AG20443 (cell line): ENCODE data around the gene GPHN.

Experiments
- DNase-seq: peaks from one replicate; pipeline ENCODE4 v3.0.0; 2012; ENCODE audit warnings: low spot score, mixed read lengths

The GPHN gene

DNA sequence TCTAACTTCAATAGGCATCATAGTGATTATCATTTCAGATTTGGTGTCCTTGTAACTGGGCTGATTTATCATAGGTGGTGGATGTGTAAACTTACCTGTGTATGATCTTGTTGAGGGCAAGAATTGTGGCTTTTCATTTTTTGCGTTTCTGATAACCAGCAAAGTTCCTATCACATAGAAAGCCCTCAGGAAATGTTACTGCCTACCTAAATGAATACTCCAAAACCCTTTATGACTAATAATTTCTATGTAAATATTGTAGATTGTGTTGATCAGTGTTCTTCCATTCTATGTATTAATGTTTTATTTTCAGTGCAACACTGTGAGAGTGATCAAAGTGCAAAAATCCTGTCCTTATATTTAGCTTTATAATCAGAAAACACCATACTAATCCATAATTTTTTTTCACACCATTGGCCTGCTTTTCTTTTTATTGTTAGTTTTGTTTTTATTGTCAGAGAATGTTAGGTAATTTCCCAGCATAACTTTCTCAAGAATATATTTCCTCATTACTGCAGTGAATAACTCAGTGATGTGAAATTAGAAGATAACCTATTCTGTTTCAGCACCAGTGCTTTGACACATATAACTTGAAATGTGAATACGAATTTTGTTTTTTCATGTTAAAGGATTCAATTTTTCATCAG, 94.1 kb downstream of the GPHN start:
- no peak for DNase-seq

DNA sequence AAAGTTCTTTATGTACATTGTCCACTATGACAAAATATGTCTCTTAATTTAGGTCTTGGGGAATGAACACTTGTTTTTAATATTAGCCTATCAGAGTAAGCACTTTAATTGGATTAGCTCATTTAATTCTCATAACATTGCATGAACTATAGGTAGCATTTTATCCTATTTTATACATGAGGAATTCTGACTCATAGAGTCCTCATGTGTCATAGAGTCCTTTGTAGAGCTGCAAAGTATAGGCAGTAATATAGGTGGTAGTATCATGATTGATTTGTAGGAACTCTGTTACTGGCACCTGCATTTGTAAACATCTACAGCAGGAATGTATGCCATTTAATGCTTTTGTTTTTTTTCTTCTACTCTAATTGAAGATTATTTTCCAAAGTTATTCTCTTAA, 96.0 kb downstream of the GPHN start:
- no peak for DNase-seq

DNA sequence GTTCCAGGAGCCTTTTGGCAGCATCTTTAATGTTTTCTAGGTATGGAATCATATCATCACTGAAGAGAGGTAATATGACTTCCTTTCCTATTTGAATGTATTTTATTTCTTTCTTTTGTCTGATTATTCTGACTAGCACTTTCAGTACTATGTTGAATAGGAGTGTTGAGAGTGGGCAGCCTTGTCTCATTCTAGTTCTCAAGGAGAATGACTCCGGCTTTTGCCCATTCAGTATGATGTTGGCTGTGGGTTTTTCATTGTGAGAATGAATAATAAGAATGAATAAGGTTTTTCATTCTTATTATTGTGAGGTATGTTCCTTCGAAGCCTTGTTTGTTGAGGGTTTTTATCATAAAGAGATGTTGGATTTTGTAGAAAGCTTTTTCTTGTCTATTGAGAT, 98.9 kb downstream of the GPHN start:
- DNase-seq, result no peak

DNA sequence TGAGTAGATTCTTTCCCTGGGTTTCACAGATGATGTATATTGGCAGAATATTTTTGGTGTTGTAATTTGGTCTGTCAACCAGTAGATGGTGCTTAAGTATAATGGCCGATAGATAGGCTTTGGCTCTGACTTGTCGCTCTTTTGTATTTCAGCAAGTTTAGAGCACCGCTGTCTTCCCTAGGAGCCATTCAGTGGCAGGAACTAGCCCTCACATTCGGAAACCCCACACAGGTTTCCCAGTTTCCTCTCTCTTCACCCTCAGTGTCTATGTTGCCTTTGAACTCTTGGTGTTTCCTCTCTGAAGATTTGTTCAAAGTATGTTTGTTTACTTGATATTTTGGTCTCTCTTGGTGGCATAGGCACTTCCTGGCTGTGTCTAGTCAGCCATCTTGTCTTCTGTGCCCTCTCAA, 102.2 kb downstream of the GPHN start:
- DNase-seq, result no peak

DNA sequence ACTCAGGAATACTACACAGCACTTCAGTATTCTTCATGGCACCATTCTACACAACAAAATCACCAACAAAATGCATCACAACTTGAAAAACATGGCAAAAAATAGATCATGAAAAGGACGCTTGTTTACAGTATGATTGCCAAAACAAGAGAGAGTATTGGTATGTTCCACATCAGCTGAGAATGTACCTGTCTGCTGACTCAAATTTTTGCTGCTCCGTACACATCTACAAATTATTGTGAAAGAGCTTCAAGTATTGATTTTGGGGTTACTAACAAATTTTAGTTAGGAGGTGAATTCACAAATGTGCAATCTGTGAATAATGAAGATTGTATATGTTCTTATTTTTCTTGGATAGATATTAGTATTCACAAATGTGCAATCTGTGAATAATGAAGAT, 105.4 kb downstream of the GPHN start:
- no peak for DNase-seq

DNA sequence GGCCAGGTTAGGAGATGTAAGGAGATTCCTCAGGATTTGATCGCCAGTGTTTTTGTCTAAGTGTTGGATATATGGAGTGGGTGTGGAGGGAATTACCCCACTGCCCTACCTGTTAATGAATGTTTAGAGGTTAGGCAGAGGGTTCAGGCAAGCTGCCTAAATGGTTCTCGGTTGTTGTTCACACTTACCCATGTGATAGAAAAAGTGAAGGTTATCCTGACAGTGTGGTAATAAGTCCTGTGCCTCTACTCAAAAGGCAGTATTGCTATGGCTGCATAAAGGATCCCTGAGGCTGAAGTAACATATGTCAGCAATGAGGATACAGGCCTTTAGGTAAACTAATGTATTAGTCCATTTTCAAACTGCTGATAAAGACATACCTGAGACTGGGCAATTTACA, 112.0 kb downstream of the GPHN start:
- DNase-seq, result no peak

DNA sequence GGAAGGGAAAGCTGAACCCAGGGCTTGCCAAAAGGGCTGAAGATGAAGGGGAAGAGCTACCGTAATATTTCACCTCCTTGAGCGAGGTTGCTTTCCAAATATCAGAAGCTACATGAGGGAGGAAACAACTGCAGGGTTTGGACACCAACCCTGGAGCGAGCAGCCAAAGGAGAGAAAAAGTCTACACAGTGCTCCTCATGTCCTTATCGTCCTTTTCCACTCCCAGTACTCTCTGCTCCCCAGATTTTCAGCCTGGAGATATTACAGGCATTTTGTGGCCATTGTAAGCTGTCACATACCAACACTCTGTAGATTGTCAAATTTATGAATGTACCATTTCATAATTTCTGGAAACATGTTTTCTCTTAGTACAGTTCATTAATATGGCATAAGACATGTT, 115.9 kb downstream of the GPHN start:
- no peak for DNase-seq

DNA sequence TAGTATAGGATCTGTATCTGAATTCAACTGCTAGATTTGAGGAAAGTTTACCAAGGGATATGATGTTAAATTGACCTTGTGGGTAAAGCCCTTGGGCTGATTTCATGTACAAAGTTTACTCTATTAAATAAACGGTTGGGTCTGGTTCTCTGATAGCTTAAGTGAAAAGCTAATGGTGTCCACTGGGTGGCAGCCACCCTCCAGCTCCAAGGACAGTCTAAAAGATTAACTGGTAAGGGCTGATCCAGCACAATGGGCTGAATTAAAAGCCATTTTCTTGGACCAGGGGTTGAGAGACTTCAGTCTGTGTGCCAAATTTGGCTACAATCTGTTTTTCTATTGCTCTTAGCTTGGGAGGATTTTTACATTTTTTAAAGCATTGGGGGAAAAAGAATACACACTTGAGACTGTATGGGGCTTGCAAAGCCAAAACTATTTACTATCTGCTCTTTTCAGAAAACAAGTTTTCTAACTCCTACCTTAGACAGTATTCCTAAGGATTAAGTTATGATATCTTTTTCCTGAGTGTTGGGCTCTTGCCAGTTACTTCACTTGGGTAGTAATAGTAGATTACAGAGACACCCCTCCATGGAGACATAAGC, 116.5 kb downstream of the GPHN start:
- DNase-seq, result peak; percentile 76

DNA sequence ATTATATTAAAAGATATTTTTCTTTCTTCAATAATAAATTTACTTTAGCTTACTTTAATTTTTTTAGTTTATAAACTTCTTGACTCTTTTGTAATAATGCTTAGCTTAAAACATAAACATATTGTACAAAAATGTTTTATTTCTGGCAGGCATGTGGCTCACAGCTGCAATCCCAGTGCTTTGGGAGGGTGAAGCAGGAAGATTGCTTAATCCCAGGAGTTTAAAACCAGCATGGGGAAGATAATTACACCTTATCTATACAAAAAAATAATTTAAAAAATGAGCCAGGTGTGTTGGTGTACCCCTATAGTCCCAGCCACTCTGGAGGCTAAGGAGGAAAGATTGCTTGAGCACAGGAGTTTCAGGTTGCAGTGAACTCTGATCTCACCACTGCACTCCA, 120.7 kb downstream of the GPHN start:
- no peak for DNase-seq

DNA sequence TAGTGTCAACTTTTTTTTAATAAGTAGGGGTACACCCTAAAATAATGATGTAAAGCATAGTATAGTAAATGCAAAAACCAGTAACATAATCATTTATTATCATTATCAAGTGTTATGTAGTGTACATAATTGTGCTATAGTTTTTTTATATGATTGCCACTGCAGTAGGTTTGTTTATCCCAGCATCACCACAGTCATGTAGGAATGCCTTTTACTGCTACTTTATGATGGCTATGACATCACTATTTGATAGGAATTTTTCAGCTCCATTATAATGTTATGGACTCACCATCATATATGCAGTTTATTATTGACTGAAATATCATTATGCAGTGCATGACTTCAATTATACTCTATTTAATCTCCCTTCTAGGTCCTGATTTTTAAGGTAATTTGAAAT, 121.6 kb downstream of the GPHN start:
- DNase-seq, result no peak

DNA sequence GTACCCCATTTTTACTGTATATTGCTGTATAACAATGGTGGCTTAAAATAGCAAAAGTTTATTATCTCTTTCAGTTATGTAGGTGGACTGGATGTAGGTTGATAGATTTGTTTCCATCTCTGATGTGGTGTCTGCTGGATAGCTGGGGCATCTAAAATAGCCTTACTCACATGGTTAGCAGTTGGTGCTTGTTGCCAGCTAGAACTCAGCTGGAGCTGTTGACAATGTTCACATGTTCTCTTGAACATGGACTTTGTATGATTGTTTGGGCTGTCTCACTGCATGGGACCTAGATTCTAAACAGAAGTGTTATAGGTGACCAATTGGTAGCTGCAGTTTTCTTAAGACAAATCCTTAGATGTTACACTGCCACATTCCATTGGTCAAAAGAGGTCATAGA, 126.9 kb downstream of the GPHN start:
- DNase-seq, result no peak

DNA sequence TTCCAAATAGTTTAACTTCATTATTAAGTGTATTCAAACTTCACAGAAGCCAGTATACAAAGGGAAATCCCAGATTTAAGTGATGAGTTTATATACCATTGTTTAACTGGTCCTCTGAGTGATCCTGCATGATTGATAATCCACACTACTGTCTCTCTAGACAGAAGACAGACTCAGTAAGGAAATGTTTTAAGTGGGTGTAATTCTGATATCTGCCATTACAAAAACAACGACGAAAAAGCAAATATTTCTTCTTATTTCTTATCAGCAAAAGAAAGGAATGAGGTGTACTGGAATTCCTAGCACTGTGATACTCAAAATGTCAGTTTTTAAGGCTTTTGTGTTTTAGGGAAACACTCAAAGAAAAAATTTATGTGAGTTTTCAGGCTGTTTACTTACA, 127.5 kb downstream of the GPHN start:
- DNase-seq, result no peak

DNA sequence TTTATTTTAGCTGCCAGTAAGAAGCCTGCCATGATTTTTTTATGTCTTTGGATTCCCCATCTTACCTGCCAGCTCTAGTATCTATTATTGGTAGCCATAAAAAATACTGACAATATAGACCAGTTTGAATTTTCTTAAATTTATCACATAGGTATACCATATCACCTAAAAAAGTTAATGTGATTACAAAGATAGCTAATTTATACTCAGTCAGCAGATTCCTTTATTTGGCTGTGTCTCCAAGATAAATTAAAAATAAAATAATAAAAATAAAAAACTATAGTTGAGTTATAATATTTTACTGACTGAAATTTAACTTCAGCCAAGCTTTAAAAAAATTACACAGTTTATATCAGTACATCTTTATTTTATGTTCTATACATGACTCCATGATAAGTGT, 128.3 kb downstream of the GPHN start:
- DNase-seq, result no peak

DNA sequence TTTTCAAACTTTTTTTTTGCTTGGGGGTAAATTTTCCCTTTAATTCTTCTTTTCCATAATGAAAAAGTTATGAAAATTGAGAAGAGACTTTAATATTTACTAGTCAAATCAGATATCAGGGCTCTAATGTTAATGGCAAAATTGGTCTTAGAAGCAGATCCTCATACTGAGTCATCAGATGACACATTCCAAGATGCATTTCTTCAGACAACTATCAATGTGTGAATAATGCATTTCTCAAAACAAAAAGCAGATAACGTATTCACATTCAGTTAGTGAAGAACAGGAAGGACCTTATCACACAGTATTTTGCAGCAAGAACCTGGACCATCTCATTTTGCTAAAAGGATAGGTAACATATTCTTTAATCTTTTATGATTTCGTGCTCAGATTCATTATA, 130.7 kb downstream of the GPHN start:
- peak; percentile 13 for DNase-seq

DNA sequence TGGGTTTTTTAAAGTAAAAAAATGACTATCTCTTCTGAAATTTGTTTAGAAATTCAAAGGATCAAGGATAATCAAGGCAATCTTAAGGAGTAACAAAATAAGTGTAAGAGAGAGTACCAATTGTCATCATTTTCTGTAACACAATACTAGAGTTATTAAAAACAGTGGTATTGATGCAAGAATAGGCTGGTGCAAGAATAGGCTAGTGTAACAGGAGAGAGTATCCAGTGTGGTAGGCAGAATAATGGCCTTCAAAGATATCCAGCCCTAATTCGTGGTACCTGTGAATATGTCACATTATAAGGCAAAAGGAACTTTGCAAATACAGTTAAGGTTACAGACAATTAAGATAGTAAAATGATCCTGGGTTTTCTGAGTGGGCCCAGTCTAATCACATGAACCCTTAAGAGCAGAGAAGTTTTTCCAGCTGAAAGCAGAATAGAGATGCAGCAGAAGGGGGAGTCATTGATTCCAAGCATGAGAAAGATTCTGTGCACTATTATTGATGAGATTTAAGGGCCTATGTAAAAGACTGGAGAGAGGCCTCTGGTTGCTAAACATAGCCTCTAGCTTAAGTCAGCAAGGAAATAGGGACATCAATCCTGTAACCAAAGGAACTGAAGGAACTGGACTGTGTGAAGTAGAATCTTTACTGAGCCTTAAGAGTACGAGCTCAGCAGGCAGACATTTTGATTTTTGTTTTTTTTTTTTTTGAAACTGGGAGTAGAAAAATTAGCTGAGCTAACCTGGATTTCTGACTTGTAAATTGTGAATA, 134.1 kb downstream of the GPHN start:
- DNase-seq, result no peak

DNA sequence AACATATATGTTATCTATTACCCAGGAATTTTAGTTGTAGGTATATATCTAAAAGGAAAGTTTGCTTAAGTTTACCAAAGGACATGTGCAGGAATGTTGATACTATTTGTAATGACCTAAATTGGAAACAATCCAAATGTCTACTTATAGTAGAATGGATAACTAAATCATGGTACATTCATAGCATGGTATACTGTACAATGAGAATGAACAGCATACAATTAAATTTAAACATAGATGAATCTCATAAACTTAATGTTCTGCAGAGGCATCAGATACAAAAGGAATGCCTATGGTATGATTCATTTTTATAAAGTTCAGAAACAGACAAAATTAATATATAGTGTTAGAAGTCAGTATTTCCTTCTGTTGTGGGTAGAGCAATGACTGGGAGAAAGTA, 135.4 kb downstream of the GPHN start:
- no peak for DNase-seq

DNA sequence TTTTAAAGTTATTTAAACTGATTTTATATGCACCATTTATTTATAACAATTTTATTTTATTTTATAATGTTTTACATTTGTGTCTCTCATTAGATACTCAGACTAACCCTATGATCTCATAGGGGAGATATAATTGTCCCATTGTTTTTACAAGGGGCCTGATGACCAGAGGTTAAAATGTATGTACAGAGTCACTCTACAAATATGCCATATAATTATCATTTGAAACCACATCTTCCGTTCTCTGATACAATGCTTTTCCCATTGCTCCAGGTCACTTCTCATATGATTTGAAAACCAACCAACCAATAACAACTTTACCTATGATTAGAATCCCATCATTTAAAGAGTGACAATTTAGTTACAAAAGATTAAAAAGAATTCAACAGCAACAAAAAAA, 137.8 kb downstream of the GPHN start:
- DNase-seq, result no peak

DNA sequence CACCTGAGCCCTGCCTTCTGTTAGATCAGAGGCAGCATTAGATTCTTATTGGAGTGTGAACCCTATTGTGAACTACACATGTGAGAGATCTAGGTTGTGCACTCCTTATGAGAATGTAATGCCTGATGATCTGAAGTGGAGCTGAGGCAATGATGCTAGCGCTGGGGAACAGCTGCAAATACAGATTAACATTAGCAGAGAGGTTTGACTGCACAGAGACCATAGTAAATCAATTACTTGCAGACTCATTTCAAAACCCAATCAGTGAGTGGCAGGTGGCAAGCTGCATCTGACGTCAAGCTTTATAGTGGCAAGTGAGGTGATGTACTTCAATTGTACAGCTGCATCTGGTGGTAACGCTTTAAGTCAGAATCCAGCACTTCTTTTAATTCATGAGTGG, 141.6 kb downstream of the GPHN start:
- DNase-seq, result no peak

DNA sequence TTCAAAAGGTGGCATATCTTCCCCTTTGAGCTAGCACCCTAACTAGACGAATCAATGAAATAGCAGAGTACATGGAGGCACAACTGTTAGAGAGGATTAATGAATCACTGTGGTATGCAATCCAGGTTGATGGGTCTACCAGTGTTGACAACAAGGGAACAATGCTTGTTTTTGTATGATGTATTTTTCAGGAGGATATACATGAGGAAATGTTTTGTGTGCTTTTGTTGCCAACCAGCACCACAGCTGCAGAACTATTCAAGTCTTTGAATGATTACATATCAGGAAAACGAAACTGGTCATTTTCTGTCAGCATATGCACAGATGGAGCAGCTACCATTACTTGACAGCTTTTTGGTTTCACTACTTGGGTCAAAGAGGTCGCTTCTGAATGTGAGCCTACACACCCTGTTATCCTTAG, 142.6 kb downstream of the GPHN start:
- DNase-seq, result no peak

DNA sequence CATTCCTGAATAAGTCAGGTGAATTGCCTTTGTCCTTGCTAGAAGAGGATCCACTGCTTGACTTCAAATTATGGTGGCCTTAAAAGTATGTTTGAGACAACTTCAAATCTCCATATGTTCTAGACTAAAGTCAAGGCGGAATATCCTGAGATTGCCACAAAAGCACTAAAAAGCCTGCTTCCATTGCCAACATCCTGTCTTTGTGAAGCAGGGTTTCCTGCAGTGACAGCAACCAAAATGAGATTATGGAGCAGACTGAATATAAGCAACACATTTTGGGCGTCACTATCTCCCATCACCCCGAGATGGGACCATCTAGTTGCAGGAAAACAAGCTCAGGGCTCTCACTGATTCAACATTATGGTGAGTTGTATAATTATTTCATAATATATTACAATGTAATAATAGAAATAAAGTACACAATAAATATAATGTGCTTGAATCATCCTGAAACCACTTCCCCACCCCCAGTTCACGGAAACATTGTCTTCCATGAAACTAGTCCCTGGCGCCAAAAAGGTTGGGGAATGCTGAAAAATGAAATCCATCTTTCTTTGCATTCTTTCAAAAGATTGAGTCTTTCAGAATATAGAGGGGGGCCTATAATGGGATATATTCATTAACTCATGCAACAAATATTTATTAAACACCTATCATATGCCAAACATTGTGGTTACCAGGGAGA, 143.7 kb downstream of the GPHN start:
- no peak for DNase-seq

DNA sequence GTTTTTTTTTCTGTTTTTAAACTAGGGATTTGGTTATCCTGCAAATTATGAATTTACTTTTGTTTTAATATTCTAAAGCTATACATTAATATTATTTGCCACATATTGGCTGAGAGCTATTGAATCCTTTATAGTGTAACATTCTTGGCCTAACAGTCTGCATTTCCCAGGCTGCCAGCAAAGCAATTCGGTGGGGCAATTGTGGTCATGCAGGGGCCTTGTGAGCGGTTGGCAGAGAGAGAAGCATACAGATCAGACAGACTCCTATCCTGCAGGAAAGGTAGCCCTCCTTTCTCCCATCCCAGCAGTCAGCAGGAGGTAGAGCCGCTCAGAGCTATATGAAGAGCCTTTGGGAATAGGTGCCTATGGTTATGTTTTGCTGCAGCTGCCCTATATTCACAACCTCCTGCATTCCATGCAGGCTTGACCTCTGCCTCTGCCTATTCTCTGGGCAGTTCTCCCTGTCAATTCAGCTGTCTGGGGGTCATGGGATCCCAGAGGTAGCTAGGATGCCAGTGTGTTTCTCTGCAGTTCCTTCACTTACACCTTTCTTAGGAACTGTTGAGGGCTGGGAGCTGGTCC, 144.7 kb downstream of the GPHN start:
- no peak for DNase-seq

DNA sequence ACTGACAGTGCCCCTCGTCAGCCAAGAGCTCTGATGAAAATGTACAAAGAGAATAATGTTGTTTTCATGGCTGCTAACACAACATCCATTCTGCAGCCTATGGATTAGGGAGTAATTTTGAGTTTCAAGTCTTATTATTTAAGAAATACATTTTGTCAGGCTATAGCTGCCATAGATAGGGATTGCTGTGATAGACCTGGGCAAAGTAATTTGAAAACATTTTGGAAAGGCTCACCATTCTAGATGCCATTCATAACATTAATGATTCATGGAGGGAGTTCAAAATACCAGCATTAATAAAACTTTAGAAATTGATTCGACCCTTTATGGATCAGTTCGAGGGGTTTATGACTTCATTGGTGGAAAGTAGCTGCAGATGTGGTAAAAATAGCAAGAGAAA, 149.8 kb downstream of the GPHN start:
- DNase-seq, result no peak

DNA sequence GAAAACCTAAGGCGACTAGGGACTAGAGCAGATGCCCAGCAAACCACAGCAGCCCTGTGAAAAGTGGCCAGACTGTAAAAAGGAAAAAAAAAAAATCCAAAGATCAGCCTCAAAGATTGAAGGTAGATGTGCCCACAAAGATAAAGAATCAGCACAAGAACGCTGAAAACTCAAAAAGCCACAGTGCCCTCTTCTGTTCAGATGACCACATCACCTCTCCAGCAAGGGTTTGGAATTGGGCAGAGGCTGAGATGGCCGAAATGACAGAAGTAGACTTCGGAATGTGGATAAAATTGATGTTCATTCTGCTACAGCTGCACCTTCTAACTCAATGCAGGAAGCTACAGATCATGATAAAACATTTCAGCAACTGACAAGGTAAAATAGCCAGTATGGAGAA, 154.4 kb downstream of the GPHN start:
- DNase-seq, result no peak
